ENCODE measurements around the gene CYSTM1. TPM values are rescaled to one million over a fixed set of nuclear protein-coding genes. Genes with fewer than 3 reads are reported as not detected.

Gene CYSTM1
- total RNA-seq, 1 donor from 2014 or later = 11.4 TPM

DNA sequence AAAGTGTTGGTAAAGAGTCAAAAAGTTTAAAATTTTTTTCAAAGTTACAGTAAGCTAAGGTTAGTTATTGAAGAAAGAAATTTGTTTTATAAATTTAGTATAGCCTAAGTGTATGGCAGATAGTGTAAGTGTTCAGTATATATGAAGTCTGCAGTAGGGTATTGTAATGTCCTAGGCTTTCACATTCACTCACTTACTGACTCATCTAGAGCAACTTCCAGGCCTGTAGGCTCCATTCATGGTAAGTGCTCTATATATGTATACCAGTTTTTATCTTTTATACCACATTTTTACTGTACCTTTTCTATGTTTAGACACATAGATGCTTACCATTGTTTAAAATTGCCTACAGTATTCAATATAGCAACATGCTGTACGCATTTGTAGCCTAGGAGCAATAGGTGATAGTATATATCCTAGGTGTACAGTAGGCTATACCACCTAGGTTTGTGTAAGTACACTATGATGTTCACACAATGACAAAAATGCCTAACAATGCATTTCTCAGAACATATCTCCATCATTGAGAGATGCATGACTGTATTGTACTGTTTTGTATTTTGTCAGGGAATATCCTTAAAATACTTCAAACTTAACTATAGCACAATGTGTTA, 38.5 kb downstream of the CYSTM1 start:
- ATAC-seq = no peak

DNA sequence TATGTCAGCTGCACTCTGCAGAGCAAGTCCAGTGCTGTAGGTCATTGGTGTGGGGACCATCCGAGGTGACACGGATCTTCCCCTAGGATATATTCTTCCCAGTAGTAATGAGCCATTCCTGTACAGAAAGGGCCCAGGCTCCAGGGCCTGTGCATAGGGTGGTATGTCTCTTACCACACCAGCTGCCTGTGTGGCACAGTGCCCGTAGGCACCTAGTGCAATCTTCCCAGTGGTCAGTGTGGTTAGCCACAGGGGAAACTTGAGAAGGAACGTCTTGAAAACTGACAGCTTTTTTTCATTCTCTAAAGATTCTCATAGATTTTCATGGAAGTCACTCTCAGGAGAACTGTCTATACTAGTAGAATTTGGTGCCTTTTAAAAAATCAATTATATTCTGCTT, 39.8 kb downstream of the CYSTM1 start:
- ATAC-seq = no peak

- no peak for ATAC-seq
These were observed 40.3 kb downstream of the CYSTM1 start for GRCh38 chr5:140215276-140215675.

GRCh38 chr5:140216478-140217074, 41.6 kb downstream of the CYSTM1 start:
- ATAC-seq = no peak

DNA sequence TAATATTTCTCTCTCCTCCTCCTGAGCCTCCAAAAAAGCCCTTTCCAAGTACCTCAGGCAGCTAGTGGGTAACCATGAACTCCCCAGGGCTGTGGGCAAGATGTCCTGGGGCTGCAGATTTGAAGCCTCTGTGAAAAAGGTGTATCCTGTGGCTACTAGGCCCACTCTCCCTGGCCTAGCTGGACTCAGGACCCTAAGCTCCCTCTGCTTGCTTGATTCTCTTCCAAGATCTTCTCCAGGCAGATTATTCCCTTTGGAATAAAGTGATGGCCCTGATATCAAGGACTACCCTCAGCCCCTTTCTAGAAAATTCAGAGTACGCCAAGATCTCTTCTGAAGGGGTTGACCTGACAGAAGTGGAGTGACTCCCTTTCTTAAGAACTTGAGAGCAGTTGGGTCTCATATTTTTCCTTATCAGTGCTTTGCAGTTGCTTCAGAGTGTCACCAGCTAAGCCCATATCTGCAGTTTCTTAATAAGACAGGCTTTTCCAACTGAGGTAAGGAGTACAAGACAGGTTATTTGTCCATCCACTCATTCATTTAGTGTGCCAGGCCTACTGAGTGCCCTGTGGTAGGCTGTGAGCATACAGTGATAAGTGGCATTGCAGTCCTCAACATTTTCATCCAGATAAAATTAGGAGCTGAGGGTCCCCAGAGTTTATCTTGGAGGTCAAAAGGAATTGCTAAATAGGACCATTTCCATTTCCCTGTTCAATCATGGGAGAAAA, 42.5 kb downstream of the CYSTM1 start:
- no peak for ATAC-seq

- ATAC-seq = no peak
These were observed 44.3 kb downstream of the CYSTM1 start for GRCh38 chr5:140219068-140219991.

DNA sequence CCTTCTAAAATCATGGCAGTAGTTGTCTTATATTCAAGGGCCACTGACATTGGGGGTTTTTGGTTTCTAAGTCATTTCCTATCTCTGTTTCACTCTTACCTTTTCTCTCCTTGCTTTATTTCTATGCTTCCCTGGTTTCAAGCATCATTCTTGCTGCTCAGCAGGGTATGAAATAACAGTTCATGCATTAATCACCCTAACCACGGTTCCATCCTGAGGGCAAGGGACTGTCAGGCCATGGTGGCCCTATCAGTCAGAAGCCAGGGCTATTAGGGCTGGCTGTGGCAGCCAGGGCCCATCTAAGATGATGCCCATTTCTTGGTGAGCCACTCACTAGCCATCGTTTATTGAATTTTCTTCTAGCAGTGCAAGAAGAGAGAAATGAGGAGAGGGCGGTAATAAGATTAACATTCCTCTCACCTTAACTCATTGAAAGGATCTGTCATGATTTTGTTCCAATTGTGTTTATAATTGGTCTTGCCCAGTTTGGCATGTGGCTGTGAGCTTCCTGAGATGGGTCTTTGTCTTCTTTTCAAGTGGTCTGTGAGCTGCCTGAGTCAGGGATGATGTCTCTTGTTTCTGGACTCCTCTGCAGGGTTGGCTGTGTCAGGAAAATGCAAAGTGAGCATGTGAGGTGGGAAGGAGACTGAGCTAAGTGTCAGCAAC, 45.2 kb downstream of the CYSTM1 start:
- ATAC-seq = no peak

GRCh38 chr5:140220698-140221064, 45.7 kb downstream of the CYSTM1 start:
- ATAC-seq = no peak

DNA sequence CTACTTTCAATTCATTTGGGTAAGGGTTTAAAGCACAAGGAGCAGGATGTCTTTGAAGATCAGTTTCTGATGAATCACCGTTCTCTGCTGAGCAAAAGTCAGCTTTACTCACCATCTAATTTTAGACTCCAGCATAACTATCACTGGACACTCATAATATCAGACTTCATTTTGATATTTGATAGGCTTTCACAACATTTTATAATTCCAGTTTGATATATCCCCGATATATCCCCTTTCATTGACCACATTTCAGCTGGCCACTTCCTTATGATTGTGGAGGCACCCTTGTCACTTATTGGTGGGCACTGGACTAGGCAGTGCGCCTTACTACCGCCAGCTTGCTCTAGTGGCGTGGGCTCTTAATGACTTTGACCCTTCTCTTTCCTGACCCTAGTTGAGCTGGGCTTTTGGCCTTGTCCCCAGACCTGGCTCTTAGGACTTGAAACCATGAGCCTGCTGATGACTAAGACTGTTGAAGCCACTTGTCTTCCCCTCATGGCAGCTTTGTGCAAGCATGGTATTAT, 46.8 kb downstream of the CYSTM1 start:
- peak; percentile 50 for ATAC-seq

DNA sequence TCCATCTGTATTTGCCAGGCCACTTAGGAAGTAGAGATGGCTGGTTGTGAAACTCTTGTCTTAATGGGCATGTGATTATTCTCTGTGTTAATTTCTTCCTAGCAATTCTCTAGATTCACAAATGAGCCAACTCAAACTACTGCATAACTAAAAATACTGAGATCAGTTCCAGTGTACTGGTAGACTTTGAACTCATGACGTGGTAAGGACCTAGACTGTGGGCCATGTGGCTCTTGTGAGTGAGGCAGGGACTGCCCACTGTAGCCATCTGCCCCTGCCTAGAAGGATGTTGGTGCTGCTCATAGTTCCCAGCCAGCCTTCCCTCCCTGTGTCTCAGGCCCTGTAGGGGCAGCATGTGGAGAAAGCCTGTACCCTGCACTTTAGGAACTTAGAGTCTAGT, 47.4 kb downstream of the CYSTM1 start:
- ATAC-seq = no peak

DNA sequence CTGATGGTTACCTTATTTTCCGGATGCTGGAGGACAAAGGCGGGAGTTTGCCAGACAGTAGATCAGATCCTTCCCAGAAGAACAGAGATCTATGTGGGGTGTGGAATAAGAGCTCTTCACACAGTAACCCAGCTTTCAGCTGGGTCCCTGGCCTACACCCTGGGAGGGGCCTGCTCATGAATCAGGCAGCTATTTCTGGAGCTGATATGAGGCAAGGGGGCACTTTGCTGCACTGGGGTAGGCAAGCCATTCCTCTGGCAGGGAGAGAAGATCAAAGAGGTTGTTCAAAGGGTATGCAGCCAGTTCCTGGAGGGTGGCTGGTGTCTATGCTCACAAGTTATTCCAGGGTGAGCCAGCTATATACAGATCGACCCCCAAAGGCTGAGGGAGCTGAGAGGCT, 48.6 kb downstream of the CYSTM1 start:
- no peak for ATAC-seq

GRCh38 chr5:140224658-140225057, 49.7 kb downstream of the CYSTM1 start:
- no peak for ATAC-seq

DNA sequence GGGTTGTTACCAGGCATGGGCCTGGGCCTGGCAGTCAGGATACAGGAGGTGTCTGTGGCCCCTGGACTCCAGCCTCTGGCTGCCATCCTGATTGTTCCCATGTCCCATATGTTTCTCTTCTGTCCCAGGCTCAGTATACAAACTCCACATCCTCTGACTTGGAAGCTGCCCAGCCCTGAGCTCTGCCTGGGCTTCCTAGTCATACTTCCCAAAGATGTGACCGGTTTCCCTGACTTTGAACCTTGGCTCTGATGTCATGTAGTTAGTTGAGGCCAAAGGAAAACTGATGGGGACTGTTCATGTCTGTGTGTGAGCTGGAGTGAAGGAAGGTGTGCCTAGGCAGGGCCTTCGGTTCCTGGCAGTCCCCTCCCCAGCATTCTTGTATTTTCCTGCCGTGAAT, 50.4 kb downstream of the CYSTM1 start:
- ATAC-seq = no peak

DNA sequence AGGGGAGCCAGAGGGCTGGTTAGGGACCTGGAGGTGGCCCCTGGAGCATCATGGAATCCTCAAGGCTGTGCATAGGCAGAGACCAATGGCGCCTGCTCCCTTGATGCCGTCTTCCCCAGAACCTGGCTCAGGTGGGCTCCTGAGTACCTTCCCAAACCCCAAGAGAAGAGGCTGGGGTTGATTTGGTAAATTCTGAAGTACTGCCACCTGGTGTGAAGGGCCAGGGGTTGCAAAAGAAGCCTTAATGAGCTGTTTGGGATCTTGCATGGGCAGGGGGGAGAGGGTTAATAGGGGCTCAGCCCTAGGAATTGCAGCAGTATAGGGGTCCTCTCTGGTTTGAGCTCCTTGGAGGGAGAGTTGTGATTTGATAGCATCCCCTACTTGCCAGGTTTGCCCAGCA, 52.1 kb downstream of the CYSTM1 start:
- no peak for ATAC-seq

GRCh38 chr5:140228364-140228837, 53.4 kb downstream of the CYSTM1 start:
- ATAC-seq = peak; percentile 24

DNA sequence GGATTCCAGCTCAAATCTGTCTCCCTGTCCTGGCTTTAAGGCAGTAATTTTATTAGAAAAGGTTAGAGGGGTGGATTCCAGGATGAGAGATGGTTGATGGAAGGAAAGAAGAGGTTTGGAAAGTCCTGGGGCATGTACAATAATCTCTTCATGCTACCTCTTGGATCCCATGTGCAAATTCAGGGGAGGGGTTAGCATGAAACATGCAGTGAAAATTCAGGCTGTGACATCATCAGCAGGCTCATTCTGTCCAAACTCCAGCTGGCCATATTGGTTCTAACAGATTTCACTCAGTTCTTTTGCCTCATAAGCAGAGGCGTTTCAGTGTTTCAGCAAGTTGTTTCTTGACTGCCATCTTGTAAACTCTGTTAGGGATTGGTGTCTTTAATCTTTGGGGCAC, 55.4 kb downstream of the CYSTM1 start:
- no peak for ATAC-seq

- ATAC-seq = no peak
These were observed 57.7 kb downstream of the CYSTM1 start for GRCh38 chr5:140232731-140233130.

GRCh38 chr5:140234377-140234989, 59.5 kb downstream of the CYSTM1 start:
- ATAC-seq = no peak

DNA sequence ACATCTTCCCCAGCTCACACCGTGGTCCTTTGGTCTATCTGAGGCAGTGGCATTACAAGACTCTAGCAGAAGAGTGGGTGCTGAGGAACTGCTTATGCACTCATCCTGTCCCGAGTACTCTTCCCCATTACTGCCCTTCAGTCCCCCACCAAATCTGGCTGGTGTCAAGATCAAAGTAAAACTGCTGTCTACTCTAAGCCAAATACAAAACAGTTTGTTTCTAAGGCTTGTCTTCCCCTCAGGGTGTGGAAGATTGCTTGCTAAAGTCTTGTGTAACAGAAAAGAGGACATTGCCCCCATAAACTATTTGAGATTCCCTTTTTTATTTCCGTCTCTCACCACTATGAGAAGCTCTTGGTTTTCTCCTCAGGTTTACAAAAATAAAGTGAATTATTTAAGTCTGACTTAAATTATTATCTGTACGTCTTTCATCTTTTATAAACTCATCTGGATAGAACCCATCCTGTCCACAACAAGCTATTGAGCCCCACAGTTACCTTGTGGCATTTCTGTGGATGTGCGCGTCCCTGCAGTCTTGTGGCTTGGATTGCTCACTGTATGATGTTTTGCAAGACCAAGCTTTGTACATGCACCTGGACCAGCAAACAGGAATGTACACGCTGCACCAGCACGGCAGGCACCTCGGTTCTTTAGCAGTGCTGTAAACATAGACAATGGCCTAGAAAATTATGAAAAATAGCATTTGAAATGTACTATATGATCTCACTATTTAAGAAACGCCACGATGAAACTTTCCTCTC, 61.0 kb downstream of the CYSTM1 start:
- ATAC-seq = peak; percentile 56

- peak; percentile 85 for ATAC-seq
These were observed 62.1 kb downstream of the CYSTM1 start for GRCh38 chr5:140236891-140237598.

All from esophagus mucosa (tissue), 1 donor.